Hepatocyte (in vitro differentiated cells): ENCODE results near the gene CSTPP1. TPM values are rescaled to one million over a fixed set of nuclear protein-coding genes. Genes with fewer than 3 reads are reported as not detected.

Experiments used
- DNase-seq: peaks from one replicate; pipeline ENCODE4 v3.0.0-alpha.2; 2016; ENCODE audit warnings: low spot score
- H2AFZ ChIP-seq: fragments of 200-600 bp; sonication (generic); 2 replicates; pipeline ENCODE4 v1.6.0; 2016; ENCODE audit warnings: antibody characterized with exemption, mild to moderate bottlenecking
- H3K27ac ChIP-seq: fragments of 200-600 bp; sonication (generic); 2 replicates; pipeline ENCODE4 v1.5.1; 2016; ENCODE audit warnings: mild to moderate bottlenecking
- H3K27me3 ChIP-seq: fragments of 200-600 bp; sonication (generic); 2 replicates; pipeline ENCODE4 v1.6.1; 2016
- H3K36me3 ChIP-seq: fragments of 200-600 bp; sonication (generic); replicated peaks from 2 replicates; pipeline ENCODE4 v1.5.1; 2016; ENCODE audit warnings: low read depth; ENCODE audit not compliant: insufficient read depth
- H3K4me1 ChIP-seq: fragments of 200-600 bp; sonication (generic); 2 replicates; pipeline ENCODE4 v1.5.1; 2016; ENCODE audit warnings: mild to moderate bottlenecking, moderate library complexity; ENCODE audit not compliant: insufficient read depth
- H3K4me2 ChIP-seq: fragments of 200-600 bp; sonication (generic); 2 replicates; pipeline ENCODE4 v1.6.0; 2016
- H3K4me3 ChIP-seq: fragments of 200-600 bp; sonication (generic); 2 replicates; pipeline ENCODE4 v1.5.1; 2016; ENCODE audit warnings: mild to moderate bottlenecking
- H3K79me2 ChIP-seq: fragments of 200-600 bp; sonication (generic); 2 replicates; pipeline ENCODE4 v1.6.0; 2017; ENCODE audit warnings: mild to moderate bottlenecking
- H3K9me2 ChIP-seq: fragments of 200-600 bp; sonication (generic); replicated peaks from 2 replicates; pipeline ENCODE4 v1.6.0; 2017; ENCODE audit warnings: mild to moderate bottlenecking; ENCODE audit not compliant: insufficient read depth
- H3K9me3 ChIP-seq: fragments of 200-600 bp; sonication (generic); 2 replicates; pipeline ENCODE4 v1.5.1; 2016; ENCODE audit warnings: low read depth, mild to moderate bottlenecking
- H4K20me1 ChIP-seq: fragments of 200-600 bp; sonication (generic); 2 replicates; pipeline ENCODE4 v1.6.0; 2016; ENCODE audit warnings: mild to moderate bottlenecking; ENCODE audit not compliant: insufficient read depth, poor library complexity, severe bottlenecking
- CTCF ChIP-seq: fragments of 200-600 bp; sonication (generic); IDR thresholded peaks from 2 replicates; pipeline ENCODE4 v1.5.1; 2016; ENCODE audit warnings: antibody characterized with exemption, mild to moderate bottlenecking; ENCODE audit not compliant: poor library complexity
- EZH2 ChIP-seq: fragments of 200-600 bp; sonication (generic); IDR thresholded peaks from 2 replicates; pipeline ENCODE4 v1.6.1; 2016; ENCODE audit warnings: antibody characterized with exemption, mild to moderate bottlenecking, borderline replicate concordance
- EZH2phosphoT487 ChIP-seq: fragments of 200-600 bp; sonication (generic); IDR thresholded peaks from one replicate; pipeline ENCODE4 v1.6.1; 2018; ENCODE audit warnings: antibody characterized with exemption, mild to moderate bottlenecking, low read depth, moderate library complexity; ENCODE audit not compliant: unreplicated experiment, severe bottlenecking
- WGBS: methylation state at CpG from one replicate; pipeline ENCODE4 v1.1.6; 2016; ENCODE audit warnings: low lambda C conversion rate; ENCODE audit errors: missing lambda C conversion rate; 5-methylcytosine and 5-hydroxymethylcytosine counted together
- polyA plus RNA-seq: library from polyadenylated mRNA; unstranded; fragments of >200 nt; fragmentation: Nextera tagmentation; extraction: Ambion mirVana; gene quantifications from 2 replicates; pipeline ENCODE4 v1.2.1, GENCODE V29; 2016
- total RNA-seq: library from RNA; depleted of rRNA; stranded (reverse); fragments of >200 nt; gene quantifications from 2 replicates; pipeline ENCODE4 v1.2.3, GENCODE V29; 2014

Gene CSTPP1
- total and polyA plus RNA-seq, 2 experiments from 2014 or later = 23.0 to 44.3 TPM

GRCh38 chr11:47121731-47122130, 185.2 kb downstream of the CSTPP1 start:
- DNase-seq = no peak
- H3K27ac ChIP-seq = no peak overlapping the region
- no peaks in the 10 kb centered on the region for H3K27me3 ChIP-seq
- 65% methylated on average over 2 of the region's 2 CpGs for WGBS
- H2AFZ ChIP-seq = no peak overlapping the region
- TF ChIP-seq CTCF (no peak), EZH2phosphoT487 (no peak), EZH2 (no peak)
- H3K4me1 ChIP-seq = no peaks in the 10 kb centered on the region
- no peaks in the 10 kb centered on the region for H3K9me3 ChIP-seq
- H3K79me2 ChIP-seq = no peaks in the 10 kb centered on the region
- no peak overlapping the region for H3K4me3 ChIP-seq
- no peak overlapping the region for H3K4me2 ChIP-seq
- H4K20me1 ChIP-seq = no peaks in the 10 kb centered on the region
- no peaks in the 10 kb centered on the region for H3K9me2 ChIP-seq
- H3K36me3 ChIP-seq = no peaks in the 10 kb centered on the region

GRCh38 chr11:47123094-47123493, 186.5 kb downstream of the CSTPP1 start:
- DNase-seq = no peak
- no peaks in the 10 kb centered on the region for H4K20me1 ChIP-seq
- H3K79me2 ChIP-seq = no peaks in the 10 kb centered on the region
- TF ChIP-seq EZH2 (no peak), EZH2phosphoT487 (no peak), CTCF (no peak)
- no peak overlapping the region for H3K27ac ChIP-seq
- no peaks in the 10 kb centered on the region for H3K9me2 ChIP-seq
- no peaks in the 10 kb centered on the region for H3K4me1 ChIP-seq
- no peaks in the 10 kb centered on the region for H3K9me3 ChIP-seq
- no peaks in the 10 kb centered on the region for H3K36me3 ChIP-seq
- no peak overlapping the region for H2AFZ ChIP-seq
- 93% methylated on average over 2 of the region's 2 CpGs for whole genome bisulfite sequencing
- no peak overlapping the region for H3K4me2 ChIP-seq
- H3K4me3 ChIP-seq = no peak overlapping the region
- H3K27me3 ChIP-seq = no peaks in the 10 kb centered on the region

- DNase-seq = no peak
- no peaks in the 10 kb centered on the region for H3K4me1 ChIP-seq
- H3K9me2 ChIP-seq = no peaks in the 10 kb centered on the region
- H3K4me2 ChIP-seq = no peak overlapping the region
- no peak overlapping the region for H2AFZ ChIP-seq
- H3K27ac ChIP-seq = no peak overlapping the region
- no peak for TF ChIP-seq EZH2
- no peak for TF ChIP-seq CTCF
- no peak for TF ChIP-seq EZH2phosphoT487
- no peaks in the 10 kb centered on the region for H3K36me3 ChIP-seq
- no peaks in the 10 kb centered on the region for H3K79me2 ChIP-seq
- no peaks in the 10 kb centered on the region for H3K9me3 ChIP-seq
- no peak overlapping the region for H3K4me3 ChIP-seq
- no peaks in the 10 kb centered on the region for H4K20me1 ChIP-seq
- no peaks in the 10 kb centered on the region for H3K27me3 ChIP-seq
- 76% methylated on average over 1 of the region's 1 CpG for WGBS
Measured at GRCh38 chr11:47124675-47125074, 188.1 kb downstream of the CSTPP1 start.

GRCh38 chr11:47125083-47125482, 188.5 kb downstream of the CSTPP1 start:
- no peak overlapping the region for H3K27ac ChIP-seq
- H4K20me1 ChIP-seq = no peaks in the 10 kb centered on the region
- no peak for TF ChIP-seq EZH2phosphoT487
- TF ChIP-seq EZH2 = no peak
- no peak for TF ChIP-seq CTCF
- 73% methylated on average over 7 of the region's 7 CpGs for WGBS
- no peaks in the 10 kb centered on the region for H3K36me3 ChIP-seq
- H3K4me1 ChIP-seq = no peaks in the 10 kb centered on the region
- DNase-seq = no peak
- H3K79me2 ChIP-seq = no peaks in the 10 kb centered on the region
- H3K27me3 ChIP-seq = no peaks in the 10 kb centered on the region
- no peak overlapping the region for H2AFZ ChIP-seq
- no peaks in the 10 kb centered on the region for H3K9me2 ChIP-seq
- no peak overlapping the region for H3K4me2 ChIP-seq
- H3K4me3 ChIP-seq = no peak overlapping the region
- no peaks in the 10 kb centered on the region for H3K9me3 ChIP-seq
